A549 (cell line): ENCODE results near the gene INSIG2. TPM values are rescaled to one million over a fixed set of nuclear protein-coding genes. Genes with fewer than 3 reads are reported as not detected.

ENCODE experiments used
- ATAC-seq, 2 experiments: fragments of 200-7000 bp in 1 of 2; fragments of >200 bp in 1 of 2; cut with Nextera tagmentation in 1 of 2; cut with Tn5 transposase in 1 of 2; 3 replicates each; pipeline versions ENCODE4 v1.8.0 to v1.9.1; 2018 to 2020; ENCODE audit warnings: mild to moderate bottlenecking in 1 of 2, moderate library complexity in 1 of 2
- CTCF ChIA-PET: fragments of 300-600 bp; sonication (Branson Sonifier 250); formaldehyde crosslinking; extraction: SDS; loops from one replicate; lab custom pipeline; 2021; ENCODE audit warnings: antibody characterized with exemption, inconsistent platforms; lab: Yijun Ruan, JAX
- POLR2A ChIA-PET: fragments of 350-600 bp; formaldehyde crosslinking; extraction: SDS; loops from one replicate; lab custom pipeline; 2021; ENCODE audit warnings: antibody characterized with exemption, inconsistent platforms; lab: Yijun Ruan, JAX
- DNase-seq, 2 experiments: peaks; one replicate each; pipeline versions ENCODE4 v3.0.0 to v3.0.0-alpha.2; 2011 to 2016; ENCODE audit warnings: low read depth in 1 of 2, low spot score in 1 of 2
- FAIRE-seq: peaks from 2 replicates; lab custom pipeline; 2011; peaks lifted over from hg19 to GRCh38; lab: Jason Lieb, UNC
- H3K27ac ChIP-seq, 2 experiments: fragments of >200 bp; sonication (Bioruptor Twin); formaldehyde crosslinking; 3 replicates each; pipeline ENCODE4 v1.5.1; 2016 to 2017
- H3K4me1 ChIP-seq: fragments of >200 bp; sonication (Bioruptor Twin); formaldehyde crosslinking; 3 replicates; pipeline ENCODE4 v1.6.1; 2016
- H3K4me2 ChIP-seq: fragments of >200 bp; sonication (Bioruptor Twin); formaldehyde crosslinking; 3 replicates; pipeline ENCODE4 v1.6.1; 2016
- H3K4me3 ChIP-seq: fragments of >200 bp; sonication (Bioruptor Twin); formaldehyde crosslinking; 3 replicates; pipeline ENCODE4 v1.5.1; 2016
- H3K9me3 ChIP-seq: fragments of >200 bp; sonication (Bioruptor Twin); formaldehyde crosslinking; 3 replicates; pipeline ENCODE4 v1.6.1; 2016
- CBX2 ChIP-seq: fragments of 200-600 bp; sonication (generic); IDR thresholded peaks from 2 replicates; pipeline ENCODE4 v1.6.1; 2016; ENCODE audit warnings: low read depth, mild to moderate bottlenecking, borderline replicate concordance
- CHD2 ChIP-seq: fragments of 150-350 bp; IDR thresholded peaks from 2 replicates; pipeline ENCODE4 v1.6.1; 2014; ENCODE audit warnings: low read length; ENCODE audit not compliant: partially characterized antibody
- EHMT2 ChIP-seq: fragments of 200-600 bp; sonication (generic); IDR thresholded peaks from 2 replicates; pipeline ENCODE4 v1.6.1; 2016; ENCODE audit warnings: antibody characterized with exemption, low read depth, mild to moderate bottlenecking, moderate library complexity
- ESRRA ChIP-seq: fragments of 150-350 bp; IDR thresholded peaks from 2 replicates; pipeline ENCODE4 v1.6.1; 2014; ENCODE audit warnings: mild to moderate bottlenecking, low read length, borderline replicate concordance
- FOSB ChIP-seq: fragments of 250-450 bp; sonication (Bioruptor Pico); IDR thresholded peaks from 2 replicates; pipeline ENCODE4 v1.5.0; 2020; ENCODE audit warnings: mild to moderate bottlenecking, moderate library complexity
- FOSL2 ChIP-seq, 2 experiments: fragments of 450-650 bp in 1 of 2; fragments of >200 bp in 1 of 2; sonication (Bioruptor Twin) in 1 of 2; formaldehyde crosslinking; IDR thresholded peaks; 2 replicates each; pipeline versions ENCODE4 v1.5.0 to v1.6.1; 2016 to 2020; ENCODE audit warnings: mild to moderate bottlenecking in 1 of 2, moderate library complexity in 1 of 2
- JUN ChIP-seq, 2 experiments: fragments of >200 bp; sonication (Bioruptor Twin); formaldehyde crosslinking; IDR thresholded peaks; 2 replicates in 1 of 2; 3 replicates in 1 of 2; pipeline ENCODE4 v1.6.1; 2016 to 2017
- NPAS2 ChIP-seq: fragments of 250-450 bp; sonication (Bioruptor Pico); IDR thresholded peaks from 2 replicates; pipeline ENCODE4 v1.8.0; 2022; ENCODE audit warnings: mild to moderate bottlenecking, moderate library complexity, borderline replicate concordance
- PHF8 ChIP-seq: fragments of 200-600 bp; sonication (generic); IDR thresholded peaks from 2 replicates; pipeline ENCODE4 v1.6.1; 2016; ENCODE audit warnings: low read depth, mild to moderate bottlenecking, antibody characterized with exemption, moderate library complexity, borderline replicate concordance
- RARB ChIP-seq: fragments of 250-450 bp; sonication (Bioruptor Pico); IDR thresholded peaks from 2 replicates; pipeline ENCODE4 v1.8.0; 2021; ENCODE audit warnings: mild to moderate bottlenecking, moderate library complexity
- RNF2 ChIP-seq: fragments of 200-600 bp; sonication (generic); IDR thresholded peaks from 2 replicates; pipeline ENCODE4 v1.6.1; 2016; ENCODE audit warnings: low read depth, mild to moderate bottlenecking, antibody characterized with exemption, moderate library complexity, borderline replicate concordance
- TP53 ChIP-seq: fragments of 250-450 bp; sonication (Bioruptor Pico); IDR thresholded peaks from 2 replicates; pipeline ENCODE4 v1.5.0; 2021; ENCODE audit warnings: mild to moderate bottlenecking, moderate library complexity
- ZNF302 ChIP-seq: fragments of 250-450 bp; sonication (Bioruptor Pico); IDR thresholded peaks from 2 replicates; pipeline ENCODE4 v1.9.0; 2021; ENCODE audit warnings: inconsistent platforms, mild to moderate bottlenecking, moderate library complexity
- WGBS: methylation state at CpG from one replicate; pipeline ENCODE4 v1.1.6; 2017; ENCODE audit errors: missing lambda C conversion rate; 5-methylcytosine and 5-hydroxymethylcytosine counted together
- polyA plus RNA-seq, 4 experiments: library from polyadenylated mRNA; depleted of rRNA in 3 of 4; stranded (reverse); fragments of >200 nt; fragmentation: RNase III in 1 of 4; extraction: RNeasy Plus Mini Kit Qiagen cat#74134 plus additional on column Dnase treatment in 1 of 4; gene quantifications; 2 replicates in 3 of 4; 3 replicates in 1 of 4; pipeline ENCODE4 v1.2.3, GENCODE V29; 2011 to 2017
- TF ChIP-seq, protein P1 (sequence below): fragments of 450-650 bp; IDR thresholded peaks from 2 replicates; pipeline ENCODE4 v1.6.1; 2014; ENCODE audit warnings: antibody characterized with exemption
- TF ChIP-seq, protein P2 (sequence below): fragments of 250-450 bp; sonication (Bioruptor Pico); IDR thresholded peaks from 2 replicates; pipeline ENCODE4 v1.5.0; 2020; ENCODE audit warnings: low read depth, mild to moderate bottlenecking, moderate library complexity
- TF ChIP-seq, protein P3 (sequence below): IDR thresholded peaks from 2 replicates; pipeline ENCODE4 v1.6.1; 2012; ENCODE audit warnings: low read depth, borderline replicate concordance

INSIG2 gene
- polyA plus RNA-seq, 2 of the 4 experiments (the other 2 are of a cell fraction): 12.1 to 23.4 TPM

DNA sequence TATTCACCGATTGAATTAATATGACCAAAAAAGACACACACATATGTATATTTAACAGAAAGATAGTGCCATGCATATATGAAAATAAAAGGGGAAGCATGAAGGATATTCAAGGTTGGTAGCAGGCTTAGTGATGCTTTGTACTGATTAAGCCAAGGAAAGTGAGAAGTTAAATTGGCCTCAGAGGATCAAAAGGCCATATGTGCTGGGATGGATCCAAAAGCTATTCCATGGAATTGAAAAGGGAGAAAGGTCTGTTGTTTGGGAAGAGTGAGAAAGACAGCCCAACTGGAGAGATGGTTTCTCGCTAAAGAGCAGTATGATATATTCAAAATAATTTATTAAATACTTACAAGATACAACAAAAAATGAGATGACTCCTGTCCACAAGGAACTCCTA lies 65.9 kb downstream of the INSIG2 start:
- H3K4me1 ChIP-seq: no peaks in the 10 kb centered on the region
- ATAC-seq: no peak
- FAIRE-seq: no peak
- H3K27ac ChIP-seq: no peak overlapping the region
- ChIA-PET CTCF (interaction anchor here (1.1 kb wide), 1 partner anchor 40 kb away, joined by 3 read pairs; no protein-coding TSS in a partner anchor), POLR2A (no interaction called here)
- TF ChIP-seq, protein P1, sequence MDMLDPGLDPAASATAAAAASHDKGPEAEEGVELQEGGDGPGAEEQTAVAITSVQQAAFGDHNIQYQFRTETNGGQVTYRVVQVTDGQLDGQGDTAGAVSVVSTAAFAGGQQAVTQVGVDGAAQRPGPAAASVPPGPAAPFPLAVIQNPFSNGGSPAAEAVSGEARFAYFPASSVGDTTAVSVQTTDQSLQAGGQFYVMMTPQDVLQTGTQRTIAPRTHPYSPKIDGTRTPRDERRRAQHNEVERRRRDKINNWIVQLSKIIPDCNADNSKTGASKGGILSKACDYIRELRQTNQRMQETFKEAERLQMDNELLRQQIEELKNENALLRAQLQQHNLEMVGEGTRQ: no peak
- TF ChIP-seq, protein P2, sequence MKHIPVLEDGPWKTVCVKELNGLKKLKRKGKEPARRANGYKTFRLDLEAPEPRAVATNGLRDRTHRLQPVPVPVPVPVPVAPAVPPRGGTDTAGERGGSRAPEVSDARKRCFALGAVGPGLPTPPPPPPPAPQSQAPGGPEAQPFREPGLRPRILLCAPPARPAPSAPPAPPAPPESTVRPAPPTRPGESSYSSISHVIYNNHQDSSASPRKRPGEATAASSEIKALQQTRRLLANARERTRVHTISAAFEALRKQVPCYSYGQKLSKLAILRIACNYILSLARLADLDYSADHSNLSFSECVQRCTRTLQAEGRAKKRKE (CRISPR knock-in tag): no peak
- TF ChIP-seq, protein P3, sequence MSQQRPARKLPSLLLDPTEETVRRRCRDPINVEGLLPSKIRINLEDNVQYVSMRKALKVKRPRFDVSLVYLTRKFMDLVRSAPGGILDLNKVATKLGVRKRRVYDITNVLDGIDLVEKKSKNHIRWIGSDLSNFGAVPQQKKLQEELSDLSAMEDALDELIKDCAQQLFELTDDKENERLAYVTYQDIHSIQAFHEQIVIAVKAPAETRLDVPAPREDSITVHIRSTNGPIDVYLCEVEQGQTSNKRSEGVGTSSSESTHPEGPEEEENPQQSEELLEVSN: no peak
- TF ChIP-seq ZNF302 (CRISPR knock-in tag) (no peak), RARB (CRISPR knock-in tag) (no peak), FOSB (CRISPR knock-in tag) (no peak), CBX2 (no peak), TP53 (no peak), ESRRA (no peak), RNF2 (no peak), PHF8 (no peak), CHD2 (no peak), EHMT2 (no peak), JUN (IDR thresholded peaks at IDR 0.05) (no peak), FOSL2 (IDR thresholded peaks at IDR 0.05) (no peak), FOSL2 (CRISPR knock-in tag; IDR thresholded peaks at IDR 0.05) (no peak), NPAS2 (CRISPR knock-in tag) (no peak)
- 55% methylated on average over 2 of the region's 2 CpGs for WGBS
- no peak overlapping the region for H3K4me3 ChIP-seq
- peaks cover 14% of the 10 kb centered on the region; the same call in 2 of the 3 replicates for H3K9me3 ChIP-seq
- no peak for DNase-seq
- H3K4me2 ChIP-seq: no peak overlapping the region

Other genes with a start within 250 kb of the INSIG2 start
- gene CCDC93, start 74.4 kb upstream of the INSIG2 start, polyA plus RNA-seq (2011; rRNA removed): 17.8 and 19.7 TPM in 2 replicates
- gene CCDC93, start 74.4 kb upstream of the INSIG2 start, polyA plus RNA-seq (2017; fragmentation: RNase III; extraction: RNeasy Plus Mini Kit Qiagen cat#74134 plus additional on column Dnase treatment): 13.6 to 14.4 TPM (median 14.1 TPM) in 3 replicates